Measurements from ENCODE around the gene EMC1.
A peak's percentile ranks its signal among the peaks of the same experiment; 100 is the strongest.
"Not testable (repeated sequence)": the region's sequence is repeated elsewhere in the genome, so short reads cannot be mapped to it uniquely, and the experiment has no call there.

EMC1 gene

DNA sequence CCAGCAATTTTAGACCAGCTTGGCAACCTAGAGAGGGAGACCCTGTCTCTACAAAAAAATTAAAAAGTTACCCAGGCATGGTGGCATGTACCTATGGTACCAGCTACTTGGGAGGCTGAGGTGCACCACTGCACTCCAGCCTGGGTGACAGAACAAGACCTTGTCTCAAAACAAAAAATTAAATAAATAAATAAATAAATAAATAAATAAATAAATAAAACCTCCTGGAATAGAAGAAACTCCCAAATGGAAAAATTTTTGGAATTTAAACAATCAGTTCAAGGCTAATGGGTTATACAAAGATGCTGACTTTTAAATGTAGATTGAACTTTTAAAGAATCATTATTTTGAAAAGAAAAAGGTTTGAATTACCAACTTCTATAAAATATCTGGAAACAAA is 63.5 kb downstream of the EMC1 start:
- no peak for DNase-seq

DNA sequence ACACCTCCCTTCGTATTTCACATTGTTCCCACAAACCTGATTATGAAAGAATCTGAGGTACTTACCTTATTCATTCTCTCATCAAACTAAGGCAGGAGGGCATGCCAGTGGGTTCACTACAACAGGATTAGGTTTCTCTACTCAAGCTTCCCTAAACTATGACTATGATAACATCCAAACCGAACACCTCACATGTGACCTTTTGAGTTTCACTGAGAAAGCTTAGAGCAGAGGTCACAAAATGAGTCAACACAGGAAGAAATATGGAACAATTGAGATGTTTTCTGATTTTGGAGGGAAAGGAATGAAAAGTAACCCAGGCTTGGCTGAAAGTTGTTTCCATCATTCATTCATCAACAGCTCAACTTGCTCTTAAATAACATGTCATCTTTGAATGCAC is 65.3 kb downstream of the EMC1 start:
- no peak for DNase-seq

- DNase-seq = no peak
These were observed 69.1 kb downstream of the EMC1 start for GRCh38 chr1:19182223-19182622.

DNA sequence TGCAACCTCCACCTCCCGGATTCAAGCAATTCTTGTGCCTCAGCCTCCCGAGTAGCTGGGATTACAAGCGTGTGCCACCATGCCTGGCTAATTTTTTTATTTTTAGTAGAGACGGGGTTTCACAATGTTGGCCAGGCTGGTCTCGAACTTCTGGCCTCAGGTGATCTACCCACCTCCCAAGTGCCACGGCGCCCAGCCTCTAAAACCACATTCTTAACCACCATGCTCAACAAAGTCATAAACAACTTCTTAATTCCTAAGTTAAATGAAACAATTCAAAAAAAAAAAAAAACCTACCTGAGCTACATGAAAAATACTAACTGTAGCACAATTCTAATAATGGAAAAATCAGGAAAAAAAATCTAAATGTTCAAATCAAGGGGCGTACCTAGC is 71.1 kb downstream of the EMC1 start:
- not testable (repeated sequence) for DNase-seq

DNA sequence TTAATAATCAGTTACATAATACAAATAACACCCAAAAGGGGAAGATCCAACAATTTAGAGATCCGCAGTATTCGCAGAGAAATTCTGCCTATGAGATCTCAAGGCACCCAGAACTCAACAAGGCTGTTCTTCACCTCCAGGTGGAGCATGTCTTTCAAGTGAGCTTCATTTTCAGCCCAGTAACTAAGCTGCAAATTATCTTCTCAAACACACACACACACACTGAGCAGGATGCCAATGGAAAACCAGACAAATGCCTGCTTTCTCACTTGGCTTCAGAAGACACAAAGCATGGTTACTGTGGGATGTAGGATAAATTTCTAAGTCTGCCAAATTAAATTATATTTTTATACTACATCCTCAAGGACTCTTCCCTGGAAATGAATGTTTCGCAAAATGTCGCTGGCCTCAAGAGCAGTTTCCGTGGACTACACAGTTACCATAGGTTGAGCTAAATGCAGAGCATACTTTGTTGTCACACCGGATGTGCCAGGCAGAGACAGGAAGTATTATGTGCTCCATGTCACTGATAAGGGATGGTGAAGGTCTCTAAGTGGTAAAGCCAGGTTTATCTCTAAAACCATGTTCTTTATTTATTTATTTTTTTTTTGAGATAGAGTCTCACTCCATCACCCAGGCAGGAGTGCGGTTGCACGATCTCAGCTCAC is 71.6 kb downstream of the EMC1 start:
- peak; percentile 8 for DNase-seq

DNA sequence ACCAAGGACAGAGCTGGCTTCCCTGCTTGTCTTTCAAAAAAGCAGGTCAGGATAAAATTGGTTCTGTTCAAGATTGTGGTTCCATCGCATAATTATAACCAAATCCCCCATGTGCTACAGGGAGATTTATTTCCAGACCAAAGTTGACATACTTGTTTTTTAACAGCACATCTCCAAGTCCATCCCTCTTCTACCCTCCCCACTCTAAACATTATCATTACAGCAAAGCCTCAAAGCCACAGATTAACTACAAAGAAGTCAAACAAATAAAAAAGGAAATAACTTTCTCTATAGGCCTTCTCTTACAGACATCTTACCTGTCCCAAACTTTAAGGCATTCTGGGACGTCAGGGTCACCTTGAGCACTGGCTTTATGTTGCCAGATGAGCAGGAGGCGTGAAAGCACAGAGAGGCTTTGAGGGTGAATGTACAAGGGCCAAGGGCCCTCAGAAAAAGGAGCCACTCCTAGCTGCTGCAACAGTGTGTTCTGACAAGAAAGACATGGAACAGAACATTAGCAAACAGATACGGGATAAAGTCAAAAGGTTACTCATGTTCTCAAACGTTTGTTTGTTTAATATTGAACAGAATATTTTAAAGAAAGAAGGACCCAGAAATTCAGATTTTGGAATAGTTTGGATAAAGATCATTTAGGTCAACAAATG is 72.5 kb downstream of the EMC1 start:
- no peak for DNase-seq

DNA sequence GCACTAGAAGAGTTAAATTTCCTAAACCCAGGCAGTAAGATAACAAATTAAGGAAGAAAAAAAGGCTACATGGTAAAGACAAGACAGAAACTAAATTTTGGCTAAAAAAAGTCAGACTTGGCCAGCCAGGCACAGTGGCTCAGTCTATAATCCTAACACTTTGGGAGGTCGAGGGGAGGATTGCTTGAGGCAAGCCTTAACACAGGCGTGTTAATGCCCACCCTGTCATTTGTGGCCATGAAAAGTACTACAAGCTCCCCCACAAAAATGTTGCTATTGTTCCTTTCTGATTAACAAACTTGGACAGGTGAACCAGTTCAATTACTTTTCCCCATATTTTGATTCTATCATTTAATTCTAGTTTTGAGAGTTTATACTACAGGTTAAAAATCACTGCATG is 73.5 kb downstream of the EMC1 start:
- no peak for DNase-seq

- DNase-seq = no peak
These were observed 81.7 kb downstream of the EMC1 start for GRCh38 chr1:19169642-19170041.

DNA sequence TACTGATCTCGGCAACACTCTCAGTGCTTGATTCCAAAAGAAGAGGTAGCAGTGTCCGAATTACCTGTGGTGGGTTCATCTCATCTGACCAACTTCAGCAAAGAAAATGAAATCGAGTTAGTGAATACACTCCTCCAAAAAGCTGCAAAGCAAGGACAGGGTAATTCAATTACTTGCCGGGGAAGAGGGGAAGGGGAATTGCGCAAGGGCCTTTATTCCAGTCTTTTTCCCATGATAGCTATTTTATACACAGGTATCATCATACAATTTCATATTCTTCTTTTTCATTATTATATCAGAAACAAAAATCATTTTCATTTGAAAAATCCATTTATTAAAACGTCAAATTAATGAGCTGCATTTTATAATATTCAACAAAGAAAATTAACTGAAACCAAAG is 84.2 kb downstream of the EMC1 start:
- DNase-seq = no peak

DNA sequence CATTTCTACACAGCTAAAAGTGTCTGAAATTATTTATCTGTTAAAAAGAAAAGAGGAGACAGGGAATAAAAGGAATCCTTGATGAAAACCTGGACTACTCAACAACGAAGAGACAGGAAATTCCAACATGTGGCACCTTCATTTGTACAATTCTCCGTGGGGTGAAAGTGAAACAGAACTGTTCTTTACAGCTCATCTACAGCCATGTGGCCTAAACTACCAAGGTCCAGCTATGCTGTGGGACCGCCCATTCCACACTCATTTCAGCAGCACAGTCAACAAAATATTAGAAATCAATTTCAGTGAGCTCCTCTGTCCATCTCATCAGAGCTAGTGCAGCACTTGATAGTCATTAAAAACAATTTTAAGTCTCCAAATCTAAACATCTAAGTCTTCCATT is 85.3 kb downstream of the EMC1 start:
- DNase-seq = no peak
